GM23338 (cell line): ENCODE measurements around the gene SRP14. TPM values are rescaled to one million over a fixed set of nuclear protein-coding genes. Genes with fewer than 3 reads are reported as not detected.

Experiments
- ATAC-seq: fragments of 200-7000 bp; cut with Tn5 transposase; 3 replicates; pipeline ENCODE4 v1.9.1; 2020
- DNase-seq: peaks from one replicate; pipeline ENCODE4 v3.0.0-alpha.2; 2015; ENCODE audit warnings: low spot score
- H2AFZ ChIP-seq: fragments of 200-600 bp; sonication (generic); 2 replicates; pipeline ENCODE4 v1.8.0; 2016; ENCODE audit warnings: antibody characterized with exemption, mild to moderate bottlenecking, moderate library complexity
- H3F3A ChIP-seq: fragments of 200-600 bp; sonication (generic); replicated peaks from 2 replicates; pipeline ENCODE4 v1.8.0; 2017; ENCODE audit warnings: antibody characterized with exemption, mixed run types, low read depth
- H3K27ac ChIP-seq: fragments of 200-600 bp; sonication (generic); 2 replicates; pipeline ENCODE4 v1.6.1; 2016; ENCODE audit warnings: low read depth
- H3K27me3 ChIP-seq: fragments of 200-600 bp; sonication (generic); 2 replicates; pipeline ENCODE4 v1.8.0; 2016; ENCODE audit warnings: mild to moderate bottlenecking, mixed run types, moderate library complexity; ENCODE audit not compliant: insufficient read depth
- H3K36me3 ChIP-seq: fragments of 200-600 bp; sonication (generic); 2 replicates; pipeline ENCODE4 v1.8.0; 2016; ENCODE audit warnings: mild to moderate bottlenecking; ENCODE audit not compliant: insufficient read depth
- H3K4me1 ChIP-seq: fragments of 200-600 bp; sonication (generic); 2 replicates; pipeline ENCODE4 v1.8.0; 2016; ENCODE audit warnings: mild to moderate bottlenecking, moderate library complexity; ENCODE audit not compliant: insufficient read depth
- H3K4me2 ChIP-seq: fragments of 200-600 bp; sonication (generic); 2 replicates; pipeline ENCODE4 v1.7.1; 2017; ENCODE audit warnings: mixed run types
- H3K4me3 ChIP-seq: fragments of 200-600 bp; sonication (generic); 2 replicates; pipeline ENCODE4 v1.6.1; 2016; ENCODE audit warnings: mixed run types
- H3K79me2 ChIP-seq: fragments of 200-600 bp; sonication (generic); replicated peaks from 2 replicates; pipeline ENCODE4 v1.8.0; 2017; ENCODE audit warnings: mild to moderate bottlenecking; ENCODE audit not compliant: insufficient read depth
- H3K9me2 ChIP-seq: fragments of 200-600 bp; sonication (generic); 2 replicates; pipeline ENCODE4 v1.8.0; 2017; ENCODE audit not compliant: insufficient read depth
- H4K20me1 ChIP-seq: fragments of 200-600 bp; sonication (generic); replicated peaks from 2 replicates; pipeline ENCODE4 v1.8.0; 2017; ENCODE audit warnings: mild to moderate bottlenecking; ENCODE audit not compliant: insufficient read depth
- H3K27ac Mint-ChIP-seq: 2 replicates; pipeline ENCODE4 v1.8.0; 2020; ENCODE audit warnings: inconsistent platforms, mild to moderate bottlenecking, moderate library complexity, mixed read lengths
- H3K27me3 Mint-ChIP-seq: 3 replicates; pipeline ENCODE4 v1.8.0; 2022; ENCODE audit warnings: low read depth, mild to moderate bottlenecking, moderate library complexity, mixed read lengths, inconsistent platforms; ENCODE audit not compliant: insufficient read depth, poor library complexity
- H3K36me3 Mint-ChIP-seq: 3 replicates; pipeline ENCODE4 v1.8.0; 2021; ENCODE audit warnings: low read depth, mild to moderate bottlenecking, inconsistent platforms, moderate library complexity, mixed read lengths
- H3K4me1 Mint-ChIP-seq: 3 replicates; pipeline ENCODE4 v1.8.0; 2020; ENCODE audit warnings: mild to moderate bottlenecking, inconsistent platforms, mixed read lengths
- H3K4me3 Mint-ChIP-seq: 3 replicates; pipeline ENCODE4 v1.8.0; 2021; ENCODE audit warnings: moderate library complexity, mild to moderate bottlenecking, inconsistent platforms, mixed read lengths
- H3K9me3 Mint-ChIP-seq: 3 replicates; pipeline ENCODE4 v1.8.0; 2020; ENCODE audit warnings: moderate library complexity, mild to moderate bottlenecking, inconsistent platforms, mixed read lengths
- JUNB ChIP-seq: IDR thresholded peaks from one replicate; pipeline ENCODE4 v1.6.1; 2016; ENCODE audit warnings: antibody characterized with exemption; ENCODE audit not compliant: unreplicated experiment
- STAT1 ChIP-seq: IDR thresholded peaks from one replicate; pipeline ENCODE4 v1.6.1; 2016; ENCODE audit warnings: antibody characterized with exemption; ENCODE audit not compliant: unreplicated experiment
- ZNF114 ChIP-seq: fragments of 250-450 bp; sonication (Bioruptor Pico); IDR thresholded peaks from 2 replicates; pipeline ENCODE4 v1.5.0; 2020; ENCODE audit warnings: mild to moderate bottlenecking, moderate library complexity
- ZNF462 ChIP-seq: fragments of 250-450 bp; sonication (Bioruptor Pico); IDR thresholded peaks from 2 replicates; pipeline ENCODE4 v1.5.0; 2020; ENCODE audit warnings: mild to moderate bottlenecking, moderate library complexity
- polyA plus RNA-seq: library from polyadenylated mRNA; unstranded; fragments of >200 nt; fragmentation: Nextera tagmentation; extraction: Ambion mirVana; gene quantifications from 2 replicates; pipeline ENCODE4 v1.2.1, GENCODE V29; 2016
- total RNA-seq: library from RNA; depleted of rRNA; stranded (reverse); fragments of >200 nt; shearing (Covaris generic); gene quantifications from 2 replicates; pipeline ENCODE4 v1.2.3, GENCODE V29; 2014

SRP14 gene
- total and polyA plus RNA-seq, 2 experiments from 2014 or later: 249 to 1,412 TPM

DNA sequence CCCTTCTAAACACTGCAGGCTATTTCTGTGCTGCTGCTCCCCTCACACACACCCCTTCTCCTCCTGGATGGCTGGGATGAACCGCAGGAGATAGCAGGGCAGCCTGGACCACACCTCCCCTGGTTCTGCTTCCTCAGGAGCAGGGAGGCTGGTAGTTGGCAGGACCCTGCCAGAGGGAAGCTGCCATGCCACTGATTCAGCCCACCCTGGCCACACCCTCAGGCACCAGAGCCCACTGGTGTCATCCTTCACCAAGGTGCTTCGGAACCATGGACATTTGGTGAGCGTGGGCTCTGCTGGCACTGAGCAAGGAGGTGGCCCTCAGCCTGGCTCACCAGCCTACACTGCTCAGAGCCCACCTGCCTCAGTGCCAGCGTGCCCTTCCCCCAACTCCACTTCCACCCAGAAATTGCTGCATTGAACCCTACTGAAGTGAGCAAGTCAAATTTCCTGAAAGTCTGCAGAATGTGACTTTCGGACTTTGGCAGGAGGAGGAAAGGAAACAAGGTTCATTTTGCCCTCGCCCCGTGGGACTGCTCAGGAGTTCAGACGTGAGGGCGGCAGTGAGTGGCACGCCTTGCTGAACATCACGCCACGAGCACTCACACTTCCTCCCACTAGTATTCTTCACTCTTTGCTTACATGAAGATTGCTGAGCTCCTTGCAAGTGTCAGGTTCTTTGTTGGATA is 43.4 kb upstream of the SRP14 start (continued):
- no peak for TF ChIP-seq ZNF462 (CRISPR knock-in tag)
- no peak for TF ChIP-seq JUNB
- TF ChIP-seq STAT1: no peak

DNA sequence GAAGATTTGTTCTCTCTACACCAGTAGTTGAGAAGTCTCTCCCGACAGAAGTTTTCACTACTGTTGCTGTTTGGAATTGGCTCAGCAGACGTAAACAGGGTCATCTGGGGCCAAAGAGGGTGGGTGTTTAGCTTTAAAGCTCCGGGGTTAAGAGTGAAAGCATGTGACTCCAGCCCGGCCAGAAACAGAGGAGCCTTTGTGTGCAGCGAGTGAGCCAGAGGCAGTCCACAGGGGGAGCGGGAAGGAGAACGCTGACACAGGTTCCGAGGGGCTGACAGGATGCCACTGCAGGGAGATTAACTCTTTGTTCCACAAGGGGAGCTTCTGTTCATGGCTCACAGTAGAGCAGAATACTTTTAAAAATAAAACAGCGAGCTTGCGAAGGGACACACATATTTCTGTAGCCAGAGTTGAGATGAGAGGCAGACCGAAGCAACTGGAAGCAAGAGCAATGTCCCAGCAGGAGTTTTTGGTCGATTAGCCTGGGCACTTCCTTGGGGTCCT is 42.8 kb upstream of the SRP14 start:
- TF ChIP-seq ZNF114 (CRISPR knock-in tag): no peak
- H2AFZ ChIP-seq: peak overlapping the region; percentile 72
- H3K36me3 Mint-ChIP-seq: no peaks in the 10 kb centered on the region
- H3K9me3 Mint-ChIP-seq: no peaks in the 10 kb centered on the region; the same call in 2 of the 3 replicates
- peak; percentile 83 for DNase-seq
- no peaks in the 10 kb centered on the region for H4K20me1 ChIP-seq
- H3K27ac Mint-ChIP-seq: no peak overlapping the region
- H3K4me3 Mint-ChIP-seq: peak overlapping the region; percentile 56
- H3K27me3 ChIP-seq: peaks cover 25% of the 10 kb centered on the region
- peaks cover 29% of the 10 kb centered on the region for H3K4me1 ChIP-seq
- peak overlapping the region; percentile 30 for H3K4me3 ChIP-seq
- peak overlapping the region; percentile 61 for H3K4me2 ChIP-seq
- H3F3A ChIP-seq: no peaks in the 10 kb centered on the region
- H3K27me3 Mint-ChIP-seq: peaks cover 26% of the 10 kb centered on the region
- peak; percentile 94 for ATAC-seq
- no peak overlapping the region for H3K27ac ChIP-seq
- H3K36me3 ChIP-seq: no peaks in the 10 kb centered on the region
- no peaks in the 10 kb centered on the region for H3K9me2 ChIP-seq
- H3K4me1 Mint-ChIP-seq: peaks cover 45% of the 10 kb centered on the region
- H3K79me2 ChIP-seq: no peaks in the 10 kb centered on the region
